NCI-H1105 treated with DMSO at 0.1 percent for 48 hours (cell line): ENCODE measurements around the gene DPYSL3.

ENCODE experiments used
- DNase-seq: peaks from one replicate; lab custom pipeline; 2025; lab: John Stamatoyannopoulos, UW

DPYSL3 gene

GRCh38 chr5:147512659-147513379, 3.0 kb upstream of the DPYSL3 start:
- DNase-seq, result no peak

- no peak for DNase-seq
Measured at GRCh38 chr5:147510885-147511284, 1.0 kb upstream of the DPYSL3 start.

GRCh38 chr5:147509041-147509709, 693 bp downstream of the DPYSL3 start:
- no peak for DNase-seq

GRCh38 chr5:147508711-147509040, 1.2 kb downstream of the DPYSL3 start:
- no peak for DNase-seq

DNA sequence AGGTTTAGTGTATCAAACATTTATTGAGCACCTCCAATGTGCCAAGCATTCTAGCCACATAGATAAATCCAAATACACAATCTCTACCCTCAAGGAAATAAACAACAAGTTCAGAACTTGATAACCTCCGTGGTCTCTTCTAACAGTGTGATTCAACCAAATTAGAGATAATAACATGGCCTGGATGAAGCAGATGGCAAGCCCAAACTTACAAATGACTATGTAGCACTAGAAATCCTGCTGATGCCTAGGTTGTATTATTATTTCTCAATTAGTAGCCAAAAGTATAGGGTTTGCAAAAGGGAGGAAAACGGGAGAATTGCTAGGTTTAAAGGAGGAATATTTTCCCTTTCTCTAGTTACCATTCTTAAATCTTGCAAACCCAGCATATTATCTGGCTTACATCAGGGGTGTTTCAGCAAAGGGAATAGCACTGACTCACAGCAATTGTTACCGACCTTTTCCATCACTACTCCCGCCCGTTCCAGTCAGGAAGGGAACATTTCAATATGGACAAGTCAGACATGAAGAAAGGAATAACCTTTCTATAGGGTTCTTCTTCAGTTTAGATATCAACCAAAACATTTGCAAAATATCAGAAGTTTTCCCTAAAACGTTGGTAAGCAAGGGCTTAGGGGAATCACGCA, 2.3 kb downstream of the DPYSL3 start:
- DNase-seq, result no peak

DNA sequence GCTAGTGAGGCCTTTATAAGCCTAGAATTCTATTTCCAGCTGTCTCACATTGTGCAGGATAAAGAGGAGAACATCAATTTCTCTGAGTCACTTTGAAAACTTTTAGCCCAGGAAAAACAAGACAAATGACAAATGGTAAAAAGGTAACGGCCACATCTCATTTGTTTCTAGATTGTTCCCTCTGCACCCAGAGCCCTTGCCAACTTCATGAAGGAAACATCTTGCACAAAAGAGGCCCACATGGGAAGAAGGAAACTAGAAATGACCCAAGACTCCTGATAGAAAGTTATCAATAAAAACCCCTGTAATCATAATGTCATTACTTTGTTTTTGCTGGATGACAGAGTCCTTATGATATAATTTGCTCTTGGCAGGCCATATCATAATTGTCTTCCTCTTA, 5.3 kb downstream of the DPYSL3 start:
- DNase-seq, result no peak

- no peak for DNase-seq
Measured at GRCh38 chr5:147504011-147504410, 5.9 kb downstream of the DPYSL3 start.

DNA sequence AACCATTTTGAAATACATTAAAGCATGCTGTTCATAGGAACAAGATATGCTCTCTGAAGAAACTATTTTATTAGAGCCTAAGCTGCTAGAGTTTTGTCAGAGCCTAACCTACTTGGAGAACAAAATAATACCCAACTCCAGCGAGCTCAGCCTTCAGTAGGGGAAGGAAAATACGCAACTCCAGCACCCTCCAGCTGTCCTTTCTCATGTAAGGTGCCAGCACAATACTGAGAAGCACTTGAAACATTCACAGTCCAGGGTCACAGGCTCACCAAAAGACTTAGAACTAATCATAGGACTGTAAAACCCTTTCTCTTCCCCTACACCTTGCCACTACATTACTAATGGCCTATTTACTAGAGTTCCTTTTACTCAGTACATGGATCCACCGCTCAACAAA, 18.9 kb downstream of the DPYSL3 start:
- DNase-seq, result no peak

GRCh38 chr5:147487031-147487750, 22.7 kb downstream of the DPYSL3 start:
- DNase-seq, result no peak

DNA sequence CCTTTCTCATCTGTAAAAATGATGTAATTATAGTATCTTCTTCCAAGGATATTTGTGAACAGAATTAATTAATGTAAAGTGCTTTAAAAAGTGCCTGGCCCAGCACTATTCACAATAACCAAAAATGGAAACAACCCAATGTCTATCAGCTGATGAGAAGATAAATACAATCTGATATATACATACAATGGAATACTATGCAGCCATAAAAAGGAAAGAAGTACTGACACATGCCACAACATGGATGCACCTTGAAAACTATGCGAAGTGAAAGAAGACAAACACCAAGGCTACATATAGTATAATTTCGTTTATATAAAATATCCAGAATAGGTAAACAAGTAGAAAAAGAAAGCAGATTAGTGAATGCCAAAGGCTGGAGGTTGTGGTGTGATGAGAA, 24.1 kb downstream of the DPYSL3 start:
- DNase-seq, result no peak

- DNase-seq, result no peak
Measured at GRCh38 chr5:147485046-147485445, 24.8 kb downstream of the DPYSL3 start.

- DNase-seq, result no peak
Measured at GRCh38 chr5:147484708-147485020, 25.2 kb downstream of the DPYSL3 start.

DNA sequence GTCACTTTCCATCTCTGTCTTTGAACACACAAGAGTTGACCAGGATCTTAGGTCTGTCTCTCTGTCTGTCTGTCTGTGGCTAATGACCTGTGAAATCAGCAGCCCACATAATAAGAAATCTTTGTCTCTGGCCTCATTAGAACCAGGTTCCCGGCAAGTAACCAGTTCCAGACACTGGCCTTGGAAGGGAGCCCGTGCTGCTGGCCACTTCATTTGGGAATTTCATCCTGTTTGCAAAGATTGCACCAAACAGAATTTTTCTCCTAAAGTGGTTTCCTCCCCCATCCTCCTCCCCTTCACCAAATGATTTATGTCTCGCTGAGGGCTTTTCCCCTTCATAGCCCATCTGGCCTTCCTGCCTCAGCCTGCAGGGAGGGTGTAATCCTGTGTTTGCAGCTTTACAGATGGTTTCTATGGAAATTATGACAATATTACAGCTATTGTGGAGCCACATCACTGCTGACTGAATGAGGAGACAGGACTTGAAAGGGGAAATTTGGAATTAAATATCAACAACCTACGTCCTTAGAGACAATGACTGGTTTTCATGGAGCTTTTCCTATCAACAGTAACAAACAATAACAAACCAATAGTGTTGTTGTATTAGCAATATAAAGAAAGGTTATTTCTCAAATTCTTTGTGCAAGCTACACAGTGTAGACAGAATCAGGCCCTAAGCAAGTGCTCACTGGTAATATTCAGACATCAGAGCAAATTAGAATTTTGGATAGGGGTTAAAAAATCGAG, 25.7 kb downstream of the DPYSL3 start:
- DNase-seq, result peak; percentile 76

DNA sequence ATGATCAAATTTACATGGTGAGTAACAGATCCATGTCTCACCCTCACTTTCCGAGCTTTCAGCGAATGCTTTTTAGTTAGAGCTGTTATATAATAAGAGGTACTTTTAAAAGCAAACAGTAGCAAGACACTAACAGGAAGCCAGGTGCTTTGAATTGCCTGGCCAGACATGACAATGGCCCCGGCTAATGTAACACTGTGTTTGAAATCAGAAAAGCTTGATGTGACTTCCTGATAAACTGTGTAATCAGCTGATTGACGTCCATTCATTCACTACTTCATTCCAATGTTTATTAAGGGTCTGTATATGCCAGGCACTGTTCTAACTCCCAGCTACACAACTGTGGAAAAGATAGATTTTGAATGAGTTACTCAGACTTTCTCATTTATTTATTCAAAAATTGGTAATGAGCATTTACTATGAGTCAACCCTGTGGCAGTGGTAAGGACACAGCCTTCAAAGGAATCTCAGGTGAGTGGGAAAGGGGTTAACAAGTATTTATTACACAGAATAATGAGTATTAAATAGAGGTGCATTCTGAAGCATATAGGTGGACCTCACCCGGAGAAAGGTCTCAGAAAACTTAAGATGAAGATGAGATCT, 26.6 kb downstream of the DPYSL3 start:
- DNase-seq, result peak; percentile 77

GRCh38 chr5:147482706-147483180, 27.1 kb downstream of the DPYSL3 start:
- DNase-seq, result no peak

DNA sequence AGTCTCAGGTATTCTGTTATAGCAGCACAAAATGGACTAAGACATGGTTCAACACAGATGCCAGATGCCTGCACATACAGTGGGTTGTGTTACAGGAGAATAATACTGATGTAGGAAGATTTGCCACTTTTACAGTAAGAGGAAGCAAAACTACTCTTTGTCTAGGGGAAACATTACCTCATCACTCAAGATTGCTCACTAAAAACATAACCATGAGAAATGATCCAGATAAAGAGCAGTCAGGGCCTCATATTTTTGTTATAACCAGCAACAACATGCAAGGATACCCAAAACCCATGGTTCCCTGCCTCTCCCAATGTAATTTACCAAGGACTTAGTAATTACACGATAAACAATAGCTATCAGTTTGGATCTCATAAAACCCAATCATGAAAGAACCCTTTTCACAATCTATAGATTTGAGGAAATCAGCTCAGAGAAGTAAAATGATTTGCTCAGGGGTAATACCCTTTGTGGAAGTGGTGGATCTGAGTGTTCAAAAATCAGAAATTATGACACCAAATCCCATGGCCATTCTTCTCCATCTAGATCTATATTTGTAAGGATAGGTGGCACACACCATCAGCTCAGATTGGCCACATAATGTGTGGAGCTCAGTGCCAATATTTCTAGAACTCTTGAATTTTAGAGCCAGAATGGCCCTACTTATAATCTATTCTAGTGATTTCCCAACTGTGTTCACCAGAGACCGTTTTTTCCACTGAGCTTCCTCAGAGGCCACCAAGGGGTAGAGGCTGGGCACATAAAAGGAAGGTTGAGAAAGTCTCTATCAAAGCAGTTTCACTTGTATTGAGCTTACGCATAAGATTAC, 27.8 kb downstream of the DPYSL3 start:
- no peak for DNase-seq

- DNase-seq, result no peak
Measured at GRCh38 chr5:147481376-147481775, 28.5 kb downstream of the DPYSL3 start.

- DNase-seq, result no peak
Measured at GRCh38 chr5:147479949-147480348, 29.9 kb downstream of the DPYSL3 start.

DNA sequence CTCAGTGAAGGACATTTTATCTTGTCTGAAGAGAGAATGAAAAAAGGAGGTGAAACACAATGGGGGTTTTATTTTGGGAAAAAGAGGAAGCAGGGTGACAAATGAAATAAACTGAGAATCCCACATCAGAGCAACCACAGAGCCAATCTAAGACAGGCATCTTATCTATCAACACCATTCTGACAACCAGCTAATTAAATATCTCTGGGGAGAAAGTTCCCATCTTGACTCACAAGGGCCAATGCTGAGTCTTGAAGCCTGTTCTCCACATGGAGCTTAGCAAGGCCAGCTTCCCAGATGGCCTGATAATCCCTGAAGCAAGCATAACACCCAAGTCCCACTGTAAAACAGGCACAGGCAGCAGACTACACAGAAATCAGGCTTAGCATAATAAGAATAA, 30.4 kb downstream of the DPYSL3 start:
- no peak for DNase-seq

GRCh38 chr5:147474140-147474539, 35.7 kb downstream of the DPYSL3 start:
- peak; percentile 51 for DNase-seq
